Kidney epithelial cell (primary cell): ENCODE data around the gene C14orf132. TPM values are rescaled to one million over a fixed set of nuclear protein-coding genes. Genes with fewer than 3 reads are reported as not detected.

Experiments
- DNase-seq: peaks from one replicate; pipeline ENCODE4 v3.0.0-alpha.2; 2010; ENCODE audit warnings: low read depth
- H3K27me3 ChIP-seq: 2 replicates; pipeline ENCODE4 v1.6.0; 2011; ENCODE audit warnings: low read length; ENCODE audit not compliant: control insufficient read depth, insufficient read depth
- H3K36me3 ChIP-seq: 2 replicates; pipeline ENCODE4 v1.5.1; 2011; ENCODE audit warnings: low read length; ENCODE audit not compliant: control insufficient read depth, insufficient read depth
- H3K4me3 ChIP-seq: 2 replicates; pipeline ENCODE4 v1.5.1; 2011; ENCODE audit warnings: low read depth, mild to moderate bottlenecking, control low read depth, low read length
- total RNA-seq: library from RNA; depleted of rRNA; stranded (reverse); fragments of >200 nt; gene quantifications from 2 replicates; pipeline ENCODE4 v1.2.3, GENCODE V29; 2015
- TF ChIP-seq, protein P1 (sequence below): IDR thresholded peaks from 2 replicates; pipeline ENCODE4 v1.5.1; 2011; ENCODE audit warnings: mild to moderate bottlenecking, moderate library complexity, low read length, control low read depth, inconsistent platforms; ENCODE audit not compliant: insufficient read depth, poor library complexity, severe bottlenecking

C14orf132 gene
- total RNA-seq, 1 donor from 2014 or later: 8.4 TPM

- Histone ChIP-seq H3K4me3 (no peak overlapping the region), H3K27me3 (no peaks in the 10 kb centered on the region), H3K36me3 (no peaks in the 10 kb centered on the region)
- TF ChIP-seq, protein P1, sequence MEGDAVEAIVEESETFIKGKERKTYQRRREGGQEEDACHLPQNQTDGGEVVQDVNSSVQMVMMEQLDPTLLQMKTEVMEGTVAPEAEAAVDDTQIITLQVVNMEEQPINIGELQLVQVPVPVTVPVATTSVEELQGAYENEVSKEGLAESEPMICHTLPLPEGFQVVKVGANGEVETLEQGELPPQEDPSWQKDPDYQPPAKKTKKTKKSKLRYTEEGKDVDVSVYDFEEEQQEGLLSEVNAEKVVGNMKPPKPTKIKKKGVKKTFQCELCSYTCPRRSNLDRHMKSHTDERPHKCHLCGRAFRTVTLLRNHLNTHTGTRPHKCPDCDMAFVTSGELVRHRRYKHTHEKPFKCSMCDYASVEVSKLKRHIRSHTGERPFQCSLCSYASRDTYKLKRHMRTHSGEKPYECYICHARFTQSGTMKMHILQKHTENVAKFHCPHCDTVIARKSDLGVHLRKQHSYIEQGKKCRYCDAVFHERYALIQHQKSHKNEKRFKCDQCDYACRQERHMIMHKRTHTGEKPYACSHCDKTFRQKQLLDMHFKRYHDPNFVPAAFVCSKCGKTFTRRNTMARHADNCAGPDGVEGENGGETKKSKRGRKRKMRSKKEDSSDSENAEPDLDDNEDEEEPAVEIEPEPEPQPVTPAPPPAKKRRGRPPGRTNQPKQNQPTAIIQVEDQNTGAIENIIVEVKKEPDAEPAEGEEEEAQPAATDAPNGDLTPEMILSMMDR: no peak
- no peak for DNase-seq
These were observed 72.9 kb downstream of the C14orf132 start for GRCh38 chr14:96112032-96112431.

DNA sequence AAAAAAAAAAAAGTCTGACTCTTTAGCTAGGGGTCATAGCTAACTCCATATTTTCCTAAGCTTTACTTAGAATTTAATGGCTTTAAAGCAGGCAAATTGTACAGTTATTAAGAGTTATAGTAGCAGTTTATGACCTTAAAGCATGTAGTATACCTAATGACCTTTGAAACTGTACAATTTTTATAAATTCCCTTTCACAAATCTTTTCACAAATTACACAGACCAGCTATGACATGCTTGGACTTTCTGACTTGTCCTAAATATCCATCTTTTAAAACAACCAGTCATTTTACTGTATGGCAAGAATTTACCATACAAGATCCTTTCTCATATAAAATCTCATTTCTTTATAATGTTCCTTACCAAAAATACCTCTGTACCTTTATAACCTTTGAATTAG is 74.8 kb downstream of the C14orf132 start:
- DNase-seq: no peak
- Histone ChIP-seq H3K27me3 (no peaks in the 10 kb centered on the region), H3K36me3 (no peaks in the 10 kb centered on the region), H3K4me3 (no peak overlapping the region)
- TF ChIP-seq, protein P1: no peak

GRCh38 chr14:96117101-96117897 is 78.1 kb downstream of the C14orf132 start:
- DNase-seq: no peak
- no peaks in the 10 kb centered on the region for H3K27me3 ChIP-seq
- no peak overlapping the region for H3K4me3 ChIP-seq
- H3K36me3 ChIP-seq: no peaks in the 10 kb centered on the region
- TF ChIP-seq, protein P1: no peak

GRCh38 chr14:96117960-96118359 is 78.8 kb downstream of the C14orf132 start:
- TF ChIP-seq, protein P1: no peak
- no peaks in the 10 kb centered on the region for H3K36me3 ChIP-seq
- no peak for DNase-seq
- H3K4me3 ChIP-seq: no peak overlapping the region
- no peaks in the 10 kb centered on the region for H3K27me3 ChIP-seq

DNA sequence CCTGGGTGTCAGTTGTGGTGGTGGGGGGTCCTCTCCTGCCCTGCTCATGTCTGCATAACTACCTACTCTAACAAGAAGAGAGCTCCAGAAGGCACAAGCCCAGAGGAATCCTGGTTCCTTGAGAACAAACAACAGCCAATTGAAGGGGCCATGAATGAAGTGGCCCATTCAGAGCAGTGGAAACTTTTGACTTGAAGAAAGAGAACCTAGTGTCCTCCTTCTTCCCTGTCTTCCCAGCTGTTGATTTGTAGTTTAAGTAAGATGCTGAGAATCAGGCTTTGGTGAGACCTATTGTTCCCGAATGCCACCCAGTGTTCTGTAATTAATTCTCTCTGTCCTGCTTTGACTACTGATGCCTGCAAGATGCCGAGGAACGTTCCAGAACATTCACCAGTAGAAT is 79.2 kb downstream of the C14orf132 start:
- no peak overlapping the region for H3K4me3 ChIP-seq
- H3K27me3 ChIP-seq: no peaks in the 10 kb centered on the region
- TF ChIP-seq, protein P1: no peak
- no peaks in the 10 kb centered on the region for H3K36me3 ChIP-seq
- DNase-seq: no peak

DNA sequence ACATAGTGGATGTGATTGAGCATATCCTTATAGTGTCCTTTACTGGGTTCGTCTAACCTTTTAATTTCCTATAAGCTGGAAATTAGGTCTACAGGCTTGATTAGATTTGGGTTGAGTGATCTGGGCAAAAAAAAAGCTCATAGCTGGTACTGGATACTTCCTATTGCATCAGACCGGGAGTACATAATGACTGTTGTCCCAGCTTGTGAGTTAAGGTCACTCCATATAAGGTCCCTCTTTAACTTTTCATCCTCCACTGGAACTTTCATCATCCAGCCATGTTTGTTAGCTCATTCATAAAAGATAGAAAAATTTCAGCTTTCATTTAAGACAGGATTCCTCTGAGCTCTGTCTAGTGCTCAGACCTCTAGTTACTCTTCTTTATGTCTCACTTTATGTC is 80.8 kb downstream of the C14orf132 start:
- DNase-seq: no peak
- Histone ChIP-seq H3K27me3 (no peaks in the 10 kb centered on the region), H3K36me3 (no peaks in the 10 kb centered on the region), H3K4me3 (no peak overlapping the region)
- TF ChIP-seq, protein P1: no peak
